GM18909 (cell line): Measurements from ENCODE around the gene GSPT1.
"Not testable (repeated sequence)": the region's sequence is repeated elsewhere in the genome, so short reads cannot be mapped to it uniquely, and the experiment has no call there.

Source experiments
- ATAC-seq: cut with Tn5 transposase; IDR thresholded peaks from one replicate; pipeline ENCODE4 v1.9.1; 2021; ENCODE audit warnings: mild to moderate bottlenecking; ENCODE audit not compliant: unreplicated experiment, poor library complexity

Gene GSPT1

GRCh38 chr16:11915644-11916523, at the start of gene GSPT1:
Gene GSPT1, minus strand, starts transcription at chr16:11915956. Its CDS starts 236 bp downstream, at chr16:11915720.
- ATAC-seq, result peak; percentile 78

DNA sequence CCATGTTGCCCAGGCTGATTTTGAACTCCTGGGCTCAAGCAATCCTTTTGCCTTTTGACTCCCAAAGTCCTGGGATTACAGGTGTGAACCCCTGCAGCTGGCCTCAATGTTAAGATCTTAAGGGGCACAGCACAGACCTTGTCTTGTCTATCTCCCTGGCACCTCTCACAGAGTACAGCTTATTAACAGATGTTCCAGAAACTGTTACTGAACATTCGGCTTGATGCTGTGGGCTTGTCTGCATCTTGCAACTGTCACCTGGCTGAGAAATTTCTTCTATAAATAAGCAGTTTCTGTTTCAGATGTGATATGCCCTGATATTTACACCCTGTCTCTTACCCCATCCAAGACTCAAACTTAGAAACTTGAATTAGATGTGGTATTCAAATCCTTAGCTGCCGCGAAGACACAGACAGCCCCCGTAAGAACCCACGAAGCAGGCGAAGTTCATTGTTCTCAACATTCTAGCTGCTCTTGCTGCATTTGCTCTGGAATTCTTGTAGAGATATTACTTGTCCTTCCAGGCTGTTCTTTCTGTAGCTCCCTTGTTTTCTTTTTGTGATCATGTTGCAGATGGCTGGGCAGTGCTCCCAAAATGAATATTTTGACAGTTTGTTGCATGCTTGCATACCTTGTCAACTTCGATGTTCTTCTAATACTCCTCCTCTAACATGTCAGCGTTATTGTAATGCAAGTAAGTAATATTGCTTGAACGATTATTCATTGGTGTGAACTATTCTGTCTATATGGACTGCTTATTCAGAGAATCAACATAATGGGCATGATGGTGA, 49.2 kb upstream of the GSPT1 start, which contains the start of gene TNFRSF17:
Gene TNFRSF17 (plus strand): TSS at position 450 of the 791 bp plus-strand sequence. CDS start 115 bp downstream, at position 565.
- peak; percentile 78 for ATAC-seq

GRCh38 chr16:11963706-11964105, 48.0 kb upstream of the GSPT1 start:
- ATAC-seq, result no peak

- ATAC-seq, result not testable (repeated sequence)
These were observed 47.2 kb upstream of the GSPT1 start for GRCh38 chr16:11962978-11963377.

DNA sequence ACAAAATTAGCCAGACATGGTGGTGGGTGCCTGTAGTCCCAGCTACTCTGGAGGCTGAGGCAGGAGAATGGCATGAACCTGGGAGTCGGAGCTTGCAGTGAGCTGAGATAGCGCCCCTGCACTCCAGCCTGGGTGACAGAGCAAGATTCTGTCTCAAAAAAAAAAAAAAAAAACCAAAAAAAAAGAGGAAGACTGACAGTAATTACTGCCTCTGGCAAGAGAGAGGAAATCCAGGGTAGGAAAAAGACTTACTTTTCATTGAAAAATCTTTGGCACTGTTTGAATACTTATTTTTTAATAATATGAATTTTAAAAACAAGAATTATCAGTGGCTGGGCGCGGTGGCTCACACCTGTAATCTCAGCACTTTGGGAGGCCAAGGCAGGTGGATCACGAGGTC, 46.7 kb upstream of the GSPT1 start:
- not testable (repeated sequence) for ATAC-seq

DNA sequence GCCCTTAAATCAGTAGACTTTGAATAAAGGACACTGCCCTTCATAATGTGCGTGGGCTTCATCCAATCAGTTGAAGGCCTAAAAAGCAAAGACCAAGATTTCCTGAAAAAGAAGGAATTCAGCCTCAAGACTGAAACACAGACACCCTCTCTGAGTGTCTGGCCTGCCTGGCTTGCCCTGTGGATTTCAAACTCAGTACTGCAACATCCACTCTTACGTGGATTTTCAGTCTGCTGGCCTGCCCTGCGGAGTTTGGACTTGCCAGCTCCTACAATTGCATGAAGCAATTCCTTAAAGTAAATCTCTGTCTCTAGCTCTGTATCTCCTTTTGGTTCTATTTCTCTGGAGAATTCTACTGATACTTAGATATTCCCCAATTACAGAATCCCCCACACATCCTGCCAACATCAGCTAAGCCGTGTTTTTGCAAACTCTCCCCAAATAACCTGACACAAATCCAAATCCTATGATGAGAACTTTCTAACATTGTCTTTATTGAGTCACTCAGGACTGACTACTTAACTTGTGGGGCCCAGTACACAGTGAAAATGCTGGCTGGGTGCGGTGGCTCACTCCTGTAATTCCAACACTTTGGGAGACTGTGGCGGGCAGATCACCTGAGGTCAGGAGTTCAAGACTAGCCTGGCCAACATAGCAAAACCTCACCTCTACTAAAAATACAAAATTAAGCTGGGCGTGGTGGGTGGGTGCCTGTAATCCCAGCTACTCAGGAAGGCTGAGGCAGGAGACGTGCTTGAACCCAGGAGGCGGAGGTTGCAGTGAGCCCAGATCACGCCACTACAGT, 42.0 kb upstream of the GSPT1 start:
- ATAC-seq, result no peak

DNA sequence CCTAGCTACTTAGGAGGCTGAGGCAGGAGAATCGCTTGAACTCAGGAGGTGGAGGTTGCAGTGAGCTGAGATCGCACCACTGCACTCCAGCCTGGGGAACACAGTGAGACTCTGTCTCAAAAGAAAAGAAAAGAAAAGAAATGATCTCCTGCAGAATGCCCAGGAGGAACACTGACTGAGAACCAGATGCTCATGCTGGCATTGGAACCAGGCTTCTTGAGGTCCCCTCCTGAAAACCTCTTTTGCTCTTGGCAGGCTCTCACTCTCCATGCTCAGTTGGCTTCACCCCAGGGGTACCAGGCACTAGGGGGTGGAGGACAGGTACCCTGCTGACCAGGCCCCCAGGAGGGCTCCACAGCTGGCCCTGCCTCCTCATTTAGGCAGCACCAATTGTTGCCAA, 40.8 kb upstream of the GSPT1 start:
- no peak for ATAC-seq

DNA sequence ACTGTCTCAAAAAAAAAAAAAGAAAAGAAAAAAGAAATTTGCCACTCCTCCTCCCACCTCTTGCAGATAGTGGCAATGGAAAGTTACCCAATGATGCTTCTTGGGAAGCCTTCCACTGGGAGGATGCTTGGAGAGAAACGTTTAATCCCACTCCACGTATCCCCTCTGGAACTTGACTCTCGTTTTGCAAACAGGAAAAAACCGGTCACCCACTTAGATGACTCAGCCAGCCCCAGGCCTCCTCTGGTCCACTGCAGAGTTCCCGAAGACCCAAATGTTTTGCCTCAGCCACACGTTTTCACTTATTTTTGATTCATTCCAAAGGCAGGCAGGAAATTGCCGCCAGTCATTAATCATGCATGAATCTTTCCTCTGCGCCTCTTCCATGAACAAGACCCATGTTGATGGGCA, 40.0 kb upstream of the GSPT1 start:
- no peak for ATAC-seq

GRCh38 chr16:11953576-11953975, 37.8 kb upstream of the GSPT1 start:
- ATAC-seq, result not testable (repeated sequence)

DNA sequence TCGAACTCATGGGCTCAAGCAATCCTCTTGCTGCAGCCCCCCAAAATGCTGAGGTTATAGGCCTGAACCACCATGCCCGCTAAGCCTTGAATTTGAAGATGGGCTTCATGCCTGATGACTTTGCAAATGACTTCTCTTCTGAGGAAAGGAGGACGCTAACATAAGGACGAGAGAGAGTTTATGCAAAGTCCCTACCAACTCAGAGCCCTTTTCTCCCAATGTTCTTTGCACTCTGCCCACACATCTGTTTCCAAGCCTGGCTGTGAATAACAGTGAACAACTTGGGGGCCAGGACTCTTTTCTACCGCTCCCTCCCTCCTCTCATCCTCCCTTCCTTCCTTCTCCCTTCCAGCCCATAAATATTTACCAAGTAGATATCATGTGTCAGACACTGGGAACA, 34.6 kb upstream of the GSPT1 start:
- ATAC-seq, result no peak

DNA sequence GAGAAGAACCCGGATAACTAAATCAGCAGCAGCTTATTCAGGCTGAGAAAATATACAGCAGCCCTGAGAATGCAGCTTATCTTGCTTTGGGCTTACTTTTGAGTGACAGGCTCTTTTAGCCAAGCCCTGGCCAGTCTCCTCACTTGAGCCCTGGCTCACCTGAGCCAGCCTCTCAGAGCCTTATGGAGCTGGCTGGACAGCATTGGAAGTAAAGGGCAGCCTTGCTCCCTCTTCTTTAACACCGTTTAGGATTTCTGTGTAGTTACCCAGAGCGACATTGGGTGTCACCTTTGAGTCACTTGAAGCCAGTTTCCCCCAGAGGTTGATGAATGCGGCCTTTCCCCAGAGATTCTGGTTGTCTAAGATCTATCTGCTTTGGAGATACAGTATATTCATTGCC, 33.8 kb upstream of the GSPT1 start:
- ATAC-seq, result no peak

DNA sequence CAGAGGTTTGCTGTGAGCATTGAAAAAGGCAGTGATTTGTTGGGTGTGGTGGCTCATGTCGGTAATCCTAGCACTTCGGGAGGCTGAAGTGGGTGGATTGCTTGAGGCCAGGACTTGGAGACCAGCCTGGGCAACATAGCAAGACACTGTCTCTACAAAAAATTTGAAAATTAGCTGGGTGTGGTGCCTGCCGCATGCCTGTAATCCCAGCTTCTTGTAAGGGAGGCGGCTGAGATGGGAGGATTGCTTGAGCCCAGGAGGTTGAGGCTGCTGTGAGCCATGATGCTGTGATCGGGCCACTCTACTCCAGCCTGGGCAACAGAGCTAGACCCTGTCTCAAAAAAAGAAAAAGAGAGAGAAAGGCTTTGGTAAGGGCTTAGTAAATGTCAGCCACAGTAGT, 33.1 kb upstream of the GSPT1 start:
- no peak for ATAC-seq

DNA sequence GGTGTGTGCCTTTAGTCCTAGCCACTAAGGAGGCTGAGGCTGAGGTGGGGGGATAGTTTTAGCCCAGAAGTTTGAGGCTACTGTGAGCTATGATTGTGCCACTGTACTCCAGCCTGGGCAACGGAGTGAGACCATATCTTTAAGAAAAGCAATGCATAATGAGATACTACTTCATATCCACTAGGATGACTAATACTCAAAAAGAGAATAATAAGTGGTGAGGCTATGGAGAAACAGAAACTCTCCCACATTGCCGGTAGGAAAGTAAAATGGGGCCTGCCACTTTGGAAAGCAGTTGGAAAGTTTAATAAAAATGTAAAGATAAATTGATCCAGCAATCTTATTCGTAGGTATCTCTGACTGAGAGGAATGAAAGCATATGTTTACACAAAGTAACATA, 30.7 kb upstream of the GSPT1 start:
- ATAC-seq, result no peak

DNA sequence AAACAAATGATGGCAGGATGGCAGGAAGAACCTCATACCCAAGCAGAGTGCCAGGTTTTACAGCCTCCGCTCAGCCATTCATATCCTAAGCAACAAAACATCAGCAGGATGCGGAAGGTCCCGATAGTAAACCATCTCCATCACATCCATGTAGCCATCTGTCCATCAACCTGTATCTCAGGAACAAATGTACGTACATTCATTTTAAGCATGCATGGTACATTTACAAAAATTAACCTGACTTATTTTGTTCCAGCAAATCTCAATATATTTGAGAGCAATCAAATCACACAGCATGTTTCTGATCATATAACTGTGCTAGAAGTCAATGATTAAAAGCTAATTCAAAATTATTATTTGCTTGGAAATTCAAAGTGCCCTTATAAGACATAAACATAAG, 26.2 kb upstream of the GSPT1 start, which contains the start of gene NPIPB2:
Gene NPIPB2 (minus strand): TSS at position 101 of the 400 bp plus-strand sequence. CDS start 0 bp downstream, at position 101.
- not testable (repeated sequence) for ATAC-seq

- ATAC-seq, result not testable (repeated sequence)
These were observed 11.6 kb upstream of the GSPT1 start for GRCh38 chr16:11927350-11927749.

DNA sequence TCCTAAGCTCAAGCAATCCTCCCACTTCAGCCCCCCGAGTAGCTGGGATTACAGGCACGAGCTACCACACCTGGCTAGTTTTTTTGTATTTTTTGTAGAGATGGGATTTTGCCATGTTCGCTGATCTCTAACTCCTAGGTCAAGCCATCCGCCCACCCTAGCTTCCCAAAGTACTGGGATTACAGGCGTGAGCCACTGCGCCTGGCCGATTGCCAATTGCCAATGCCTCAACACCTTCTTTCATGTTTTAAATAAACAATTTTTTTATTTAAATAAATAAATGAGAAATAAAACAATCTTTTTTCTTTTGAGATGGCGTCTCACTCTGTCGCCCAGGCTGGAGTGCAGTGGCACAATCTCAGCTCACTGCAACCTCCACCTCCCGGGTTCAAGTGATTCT, 8.3 kb upstream of the GSPT1 start:
- ATAC-seq, result not testable (repeated sequence)

DNA sequence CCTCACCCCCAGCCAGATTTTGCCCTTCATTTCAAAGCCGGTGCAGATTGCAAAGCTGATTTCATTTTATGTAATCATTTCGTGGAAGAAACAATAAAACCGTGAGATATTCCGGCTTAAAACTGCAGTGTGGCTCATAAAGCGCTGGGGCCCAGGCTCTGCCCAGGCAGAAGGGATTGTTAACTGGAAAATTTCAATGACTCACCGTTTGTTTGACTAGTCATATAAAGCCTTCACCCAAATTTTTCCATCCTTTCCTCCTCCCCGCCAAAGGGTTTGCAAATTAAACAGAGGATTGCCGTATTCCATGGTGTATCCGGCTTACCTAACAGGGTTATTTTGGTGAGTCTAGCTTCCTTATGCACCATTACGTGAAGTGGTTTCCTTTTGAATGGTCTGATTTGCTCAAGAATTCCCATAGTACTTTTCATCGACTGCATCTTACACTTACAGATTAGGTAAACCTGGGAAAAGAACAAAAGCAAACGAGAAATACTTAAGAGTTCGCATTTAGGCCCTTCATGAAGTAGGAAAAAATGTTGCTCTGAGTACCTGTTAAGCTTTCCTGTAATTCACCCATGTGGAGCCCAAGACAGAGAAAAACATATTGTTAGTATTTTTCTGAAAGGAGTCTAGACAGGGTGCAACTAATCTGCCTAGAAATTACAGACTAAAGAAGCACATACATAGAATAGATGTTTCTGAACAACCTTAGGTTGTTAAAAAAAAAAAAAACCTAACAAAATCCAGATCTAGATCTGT, 949 bp upstream of the GSPT1 start:
- no peak for ATAC-seq

- peak; percentile 36 for ATAC-seq
These were observed 577 bp downstream of the GSPT1 start for GRCh38 chr16:11915114-11915643.
